ENCODE measurements around the gene KMO.

Gene KMO

DNA sequence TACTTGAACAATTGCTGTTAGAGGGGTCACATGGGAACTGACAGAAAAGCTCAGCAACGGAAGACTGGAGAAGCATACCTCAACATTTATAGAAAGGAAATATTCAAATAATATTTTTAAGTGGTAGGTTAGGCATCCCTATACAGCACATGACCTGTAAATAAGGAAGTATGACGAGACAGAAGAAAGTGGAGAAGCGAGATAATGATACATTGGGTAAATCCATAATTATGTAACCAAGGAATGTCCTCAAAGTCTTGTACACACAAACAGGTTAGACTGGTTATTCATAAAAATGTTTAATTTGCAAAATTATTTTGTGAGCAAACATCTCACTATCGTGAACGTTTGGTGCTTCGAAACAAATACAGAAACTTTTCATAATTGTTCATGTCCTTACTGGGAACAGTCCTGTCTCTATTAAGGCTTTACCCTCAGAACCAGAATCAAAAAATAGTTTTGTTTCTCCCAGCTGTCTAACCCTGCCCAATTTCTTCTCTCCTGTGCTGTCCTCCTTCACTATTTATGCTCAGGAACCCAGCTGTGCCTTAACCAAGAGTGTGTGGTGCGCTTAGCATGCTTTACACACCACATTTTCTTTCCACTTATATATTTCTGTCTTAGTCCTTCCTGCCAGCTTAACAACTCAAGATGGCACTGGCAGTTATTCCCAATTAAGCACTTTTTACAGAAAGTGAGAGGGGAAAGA lies 10.2 kb downstream of the KMO start:
- Histone ChIP-seq H3K9me3 (ENCODE audit: insufficient read depth, low read depth, low read length) (no peaks in the 10 kb centered on the region), H3K4me3 (ENCODE audit: low read length) (no peak overlapping the region), H3K36me3 (ENCODE audit: insufficient read depth, low read depth, low read length) (no peaks in the 10 kb centered on the region), H3K4me1 (ENCODE audit: insufficient read depth, low read length) (no peaks in the 10 kb centered on the region), H3K9ac (ENCODE audit: low read depth, low read length) (no peak overlapping the region), H3K27me3 (ENCODE audit: insufficient read depth, low read length) (no peaks in the 10 kb centered on the region), H3K27ac (ENCODE audit: low read length) (no peak overlapping the region)

DNA sequence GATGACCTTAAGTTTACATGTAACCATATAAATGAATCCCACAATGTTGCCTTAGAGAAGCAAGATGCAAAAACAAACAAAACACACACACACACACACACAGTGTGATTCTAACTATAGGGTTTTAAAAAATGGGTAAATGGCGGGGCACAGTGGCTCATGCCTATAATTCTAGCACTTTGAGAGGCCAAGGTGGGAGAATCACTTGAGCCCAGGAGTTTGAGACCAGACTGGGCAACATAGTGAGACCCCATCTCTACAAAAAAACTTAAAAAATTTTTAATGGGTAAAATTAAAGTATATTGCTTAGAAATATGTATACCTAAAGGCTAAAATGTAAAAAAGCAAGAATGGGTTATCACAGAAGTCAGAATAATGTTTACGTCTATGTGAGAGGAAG lies 15.8 kb downstream of the KMO start:
- Histone ChIP-seq H3K4me3 (ENCODE audit: low read length) (no peak overlapping the region), H3K9ac (ENCODE audit: low read depth, low read length) (no peak overlapping the region), H3K9me3 (ENCODE audit: insufficient read depth, low read depth, low read length) (no peaks in the 10 kb centered on the region), H3K36me3 (ENCODE audit: insufficient read depth, low read depth, low read length) (no peaks in the 10 kb centered on the region), H3K4me1 (ENCODE audit: insufficient read depth, low read length) (no peaks in the 10 kb centered on the region), H3K27me3 (ENCODE audit: insufficient read depth, low read length) (no peaks in the 10 kb centered on the region), H3K27ac (ENCODE audit: low read length) (no peak overlapping the region)

DNA sequence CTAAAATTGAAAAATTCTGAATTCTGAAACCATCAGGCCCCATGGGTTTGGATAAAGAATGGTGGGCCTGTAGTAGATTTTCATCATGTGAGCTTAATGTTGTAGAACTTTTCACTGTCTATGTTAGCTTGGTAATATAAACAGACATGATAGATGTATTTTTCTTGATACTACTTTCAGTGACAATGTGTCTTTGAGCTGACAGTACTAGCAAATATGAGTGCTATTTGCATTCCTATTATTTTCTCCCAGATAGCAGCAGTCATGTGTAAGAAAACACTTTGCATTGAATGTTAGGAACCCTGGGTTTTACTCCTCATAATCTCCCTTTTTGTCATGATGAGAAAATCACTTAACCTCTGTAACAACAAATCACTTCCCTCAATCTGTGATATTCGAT lies 18.1 kb downstream of the KMO start:
- H3K27ac ChIP-seq (ENCODE audit: low read length), result no peak overlapping the region
- H3K4me3 ChIP-seq (ENCODE audit: low read length), result no peak overlapping the region
- no peaks in the 10 kb centered on the region for H3K27me3 ChIP-seq (ENCODE audit: insufficient read depth, low read length)
- H3K9ac ChIP-seq (ENCODE audit: low read depth, low read length), result no peak overlapping the region
- H3K9me3 ChIP-seq (ENCODE audit: insufficient read depth, low read depth, low read length), result no peaks in the 10 kb centered on the region
- no peaks in the 10 kb centered on the region for H3K4me1 ChIP-seq (ENCODE audit: insufficient read depth, low read length)
- H3K36me3 ChIP-seq (ENCODE audit: insufficient read depth, low read depth, low read length), result no peaks in the 10 kb centered on the region

DNA sequence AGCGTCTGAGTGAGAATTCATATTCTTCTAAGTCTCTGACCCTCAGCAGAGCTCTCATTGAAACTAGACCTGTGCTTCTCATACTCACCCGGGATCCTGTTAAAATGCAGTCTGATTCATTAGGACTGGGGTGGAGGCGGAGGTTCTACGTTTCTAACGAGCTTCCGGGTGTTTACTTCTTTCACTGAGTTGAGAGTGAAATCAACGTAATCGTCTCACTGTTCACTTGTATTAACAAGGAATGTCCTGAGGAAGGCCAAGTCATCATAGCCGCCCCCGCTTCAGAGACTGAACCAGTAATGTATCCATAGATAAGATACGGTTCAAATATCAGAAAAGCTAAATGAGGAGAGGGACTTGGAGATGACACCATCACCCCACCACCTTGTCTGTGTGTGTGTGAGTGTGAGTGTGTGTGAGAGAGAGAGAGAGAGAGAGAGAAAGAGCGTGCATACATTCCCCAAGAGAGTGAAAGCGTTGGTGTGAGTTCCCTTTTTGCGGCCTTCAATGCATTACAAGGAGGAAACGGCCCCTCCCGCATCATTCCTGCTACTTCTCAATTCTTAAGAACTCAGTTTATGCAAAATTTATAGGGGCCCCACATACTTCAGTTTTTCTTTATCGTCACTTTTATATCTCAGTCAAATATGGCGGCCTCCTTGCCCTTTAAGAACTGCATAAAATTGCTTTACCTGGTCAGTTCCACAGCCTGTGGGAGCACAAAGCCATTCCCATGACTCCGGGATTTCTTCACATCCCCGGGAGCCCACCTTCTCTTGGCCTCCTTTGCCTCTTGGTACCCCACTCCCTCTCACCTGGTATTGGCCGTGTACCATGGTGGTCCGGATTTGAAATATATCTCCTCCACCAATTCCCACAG lies 19.8 kb downstream of the KMO start:
- no peaks in the 10 kb centered on the region for H3K4me1 ChIP-seq (ENCODE audit: insufficient read depth, low read length)

GRCh38 chr1:241553886-241554592 lies 21.9 kb downstream of the KMO start:
- no peak overlapping the region for H3K4me3 ChIP-seq (ENCODE audit: low read length)
- H3K4me1 ChIP-seq (ENCODE audit: insufficient read depth, low read length), result no peaks in the 10 kb centered on the region
- H3K9me3 ChIP-seq (ENCODE audit: insufficient read depth, low read depth, low read length), result no peaks in the 10 kb centered on the region
- H3K27ac ChIP-seq (ENCODE audit: low read length), result no peak overlapping the region
- H3K27me3 ChIP-seq (ENCODE audit: insufficient read depth, low read length), result no peaks in the 10 kb centered on the region
- H3K36me3 ChIP-seq (ENCODE audit: insufficient read depth, low read depth, low read length), result no peaks in the 10 kb centered on the region
- no peak overlapping the region for H3K9ac ChIP-seq (ENCODE audit: low read depth, low read length)

More for the DNA sequence above, 19.8 kb downstream of the KMO start:
- Histone ChIP-seq H3K27me3 (ENCODE audit: insufficient read depth, low read length) (no peaks in the 10 kb centered on the region), H3K9ac (ENCODE audit: low read depth, low read length) (no peak overlapping the region), H3K27ac (ENCODE audit: low read length) (no peak overlapping the region), H3K4me3 (ENCODE audit: low read length) (no peak overlapping the region), H3K36me3 (ENCODE audit: insufficient read depth, low read depth, low read length) (no peaks in the 10 kb centered on the region), H3K9me3 (ENCODE audit: insufficient read depth, low read depth, low read length) (no peaks in the 10 kb centered on the region)

- Histone ChIP-seq H3K9me3 (ENCODE audit: insufficient read depth, low read depth, low read length) (no peaks in the 10 kb centered on the region), H3K9ac (ENCODE audit: low read depth, low read length) (no peak overlapping the region), H3K4me1 (ENCODE audit: insufficient read depth, low read length) (no peaks in the 10 kb centered on the region), H3K36me3 (ENCODE audit: insufficient read depth, low read depth, low read length) (no peaks in the 10 kb centered on the region), H3K4me3 (ENCODE audit: low read length) (no peak overlapping the region), H3K27me3 (ENCODE audit: insufficient read depth, low read length) (no peaks in the 10 kb centered on the region), H3K27ac (ENCODE audit: low read length) (no peak overlapping the region)
Measured at GRCh38 chr1:241555526-241555925, 23.3 kb downstream of the KMO start.

GRCh38 chr1:241557031-241557430 lies 24.9 kb downstream of the KMO start:
- Histone ChIP-seq H3K27ac (ENCODE audit: low read length) (no peak overlapping the region), H3K4me3 (ENCODE audit: low read length) (no peak overlapping the region), H3K27me3 (ENCODE audit: insufficient read depth, low read length) (no peaks in the 10 kb centered on the region), H3K9ac (ENCODE audit: low read depth, low read length) (no peak overlapping the region), H3K36me3 (ENCODE audit: insufficient read depth, low read depth, low read length) (no peaks in the 10 kb centered on the region), H3K4me1 (ENCODE audit: insufficient read depth, low read length) (no peaks in the 10 kb centered on the region), H3K9me3 (ENCODE audit: insufficient read depth, low read depth, low read length) (no peaks in the 10 kb centered on the region)

DNA sequence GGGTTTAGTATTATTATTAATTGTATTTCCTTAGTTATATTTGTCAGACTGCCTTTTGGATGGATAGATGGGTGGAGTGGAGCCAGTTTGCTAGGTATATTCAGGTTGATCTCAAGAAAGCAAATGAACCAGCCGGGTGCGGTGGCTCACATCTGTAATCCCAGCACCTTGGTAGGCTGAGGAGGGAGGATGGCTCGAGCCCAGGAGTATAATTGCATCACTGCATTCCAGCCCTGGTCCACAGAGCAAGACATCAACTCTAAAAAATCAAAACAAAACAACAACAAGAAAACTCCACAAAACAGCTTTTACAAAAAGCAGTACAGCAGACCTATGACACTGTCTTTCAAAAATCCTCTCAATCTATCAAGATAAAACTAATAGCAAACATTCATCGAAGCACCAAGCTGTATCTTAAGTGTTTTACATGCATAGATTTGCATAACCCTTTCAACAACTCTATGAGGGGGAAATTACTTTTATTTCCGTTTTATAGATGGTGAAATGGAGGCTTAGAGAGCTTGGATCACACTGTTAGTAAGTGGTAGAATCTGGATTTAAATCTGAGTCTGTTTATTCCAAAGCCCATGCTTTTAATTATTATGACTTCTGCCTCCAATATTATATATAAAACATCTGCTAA lies 25.5 kb downstream of the KMO start:
- no peak overlapping the region for H3K4me3 ChIP-seq (ENCODE audit: low read length)
- no peaks in the 10 kb centered on the region for H3K36me3 ChIP-seq (ENCODE audit: insufficient read depth, low read depth, low read length)
- no peaks in the 10 kb centered on the region for H3K9me3 ChIP-seq (ENCODE audit: insufficient read depth, low read depth, low read length)
- no peaks in the 10 kb centered on the region for H3K27me3 ChIP-seq (ENCODE audit: insufficient read depth, low read length)
- no peak overlapping the region for H3K27ac ChIP-seq (ENCODE audit: low read length)
- H3K4me1 ChIP-seq (ENCODE audit: insufficient read depth, low read length), result no peaks in the 10 kb centered on the region
- H3K9ac ChIP-seq (ENCODE audit: low read depth, low read length), result no peak overlapping the region

- Histone ChIP-seq H3K4me3 (ENCODE audit: low read length) (no peak overlapping the region), H3K36me3 (ENCODE audit: insufficient read depth, low read depth, low read length) (no peaks in the 10 kb centered on the region), H3K9me3 (ENCODE audit: insufficient read depth, low read depth, low read length) (no peaks in the 10 kb centered on the region), H3K27ac (ENCODE audit: low read length) (no peak overlapping the region), H3K4me1 (ENCODE audit: insufficient read depth, low read length) (no peaks in the 10 kb centered on the region), H3K9ac (ENCODE audit: low read depth, low read length) (no peak overlapping the region), H3K27me3 (ENCODE audit: insufficient read depth, low read length) (no peaks in the 10 kb centered on the region)
Measured at GRCh38 chr1:241560146-241560848, 28.1 kb downstream of the KMO start.

- no peaks in the 10 kb centered on the region for H3K27me3 ChIP-seq (ENCODE audit: insufficient read depth, low read length)
- no peaks in the 10 kb centered on the region for H3K9me3 ChIP-seq (ENCODE audit: insufficient read depth, low read depth, low read length)
- no peaks in the 10 kb centered on the region for H3K36me3 ChIP-seq (ENCODE audit: insufficient read depth, low read depth, low read length)
- H3K4me3 ChIP-seq (ENCODE audit: low read length), result no peak overlapping the region
- no peak overlapping the region for H3K9ac ChIP-seq (ENCODE audit: low read depth, low read length)
- no peak overlapping the region for H3K27ac ChIP-seq (ENCODE audit: low read length)
- no peaks in the 10 kb centered on the region for H3K4me1 ChIP-seq (ENCODE audit: insufficient read depth, low read length)
Measured at GRCh38 chr1:241560849-241561187, 28.6 kb downstream of the KMO start.

- Histone ChIP-seq H3K9me3 (ENCODE audit: insufficient read depth, low read depth, low read length) (no peaks in the 10 kb centered on the region), H3K36me3 (ENCODE audit: insufficient read depth, low read depth, low read length) (no peaks in the 10 kb centered on the region), H3K27ac (ENCODE audit: low read length) (no peak overlapping the region), H3K9ac (ENCODE audit: low read depth, low read length) (no peak overlapping the region), H3K4me3 (ENCODE audit: low read length) (no peak overlapping the region), H3K27me3 (ENCODE audit: insufficient read depth, low read length) (no peaks in the 10 kb centered on the region), H3K4me1 (ENCODE audit: insufficient read depth, low read length) (no peaks in the 10 kb centered on the region)
Measured at GRCh38 chr1:241569848-241570247, 37.7 kb downstream of the KMO start.

Data from iPS-20b (cell line).